Measurements from ENCODE around the gene NAT16.

NAT16 gene

DNA sequence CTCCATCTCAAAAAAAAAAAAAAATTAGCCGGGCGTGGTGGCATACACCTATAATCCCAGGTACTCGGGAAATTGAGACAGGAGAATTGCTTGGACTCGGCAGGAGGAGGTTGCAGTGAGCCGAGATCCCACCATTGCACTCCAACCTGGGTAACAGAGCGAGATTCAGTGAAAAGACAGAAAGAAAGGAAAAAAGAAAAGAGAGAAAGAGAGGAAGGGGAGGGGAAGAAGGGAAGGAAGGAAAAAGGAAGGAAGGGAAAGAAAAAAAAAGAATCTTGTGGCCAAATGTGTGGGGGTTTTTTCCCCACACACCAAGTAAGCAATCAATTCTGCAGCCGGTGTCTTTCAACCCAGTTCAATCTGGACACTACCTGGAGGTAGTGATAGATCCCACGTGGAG lies 9.0 kb upstream of the NAT16 start:
- no peak for FAIRE-seq
- no peak for DNase-seq (ENCODE audit: insufficient read length, low spot score)
- TF ChIP-seq, protein P1, sequence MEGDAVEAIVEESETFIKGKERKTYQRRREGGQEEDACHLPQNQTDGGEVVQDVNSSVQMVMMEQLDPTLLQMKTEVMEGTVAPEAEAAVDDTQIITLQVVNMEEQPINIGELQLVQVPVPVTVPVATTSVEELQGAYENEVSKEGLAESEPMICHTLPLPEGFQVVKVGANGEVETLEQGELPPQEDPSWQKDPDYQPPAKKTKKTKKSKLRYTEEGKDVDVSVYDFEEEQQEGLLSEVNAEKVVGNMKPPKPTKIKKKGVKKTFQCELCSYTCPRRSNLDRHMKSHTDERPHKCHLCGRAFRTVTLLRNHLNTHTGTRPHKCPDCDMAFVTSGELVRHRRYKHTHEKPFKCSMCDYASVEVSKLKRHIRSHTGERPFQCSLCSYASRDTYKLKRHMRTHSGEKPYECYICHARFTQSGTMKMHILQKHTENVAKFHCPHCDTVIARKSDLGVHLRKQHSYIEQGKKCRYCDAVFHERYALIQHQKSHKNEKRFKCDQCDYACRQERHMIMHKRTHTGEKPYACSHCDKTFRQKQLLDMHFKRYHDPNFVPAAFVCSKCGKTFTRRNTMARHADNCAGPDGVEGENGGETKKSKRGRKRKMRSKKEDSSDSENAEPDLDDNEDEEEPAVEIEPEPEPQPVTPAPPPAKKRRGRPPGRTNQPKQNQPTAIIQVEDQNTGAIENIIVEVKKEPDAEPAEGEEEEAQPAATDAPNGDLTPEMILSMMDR (IDR thresholded peaks at IDR 0.05; ENCODE audit: insufficient read depth, missing control alignments) = no peak

DNA sequence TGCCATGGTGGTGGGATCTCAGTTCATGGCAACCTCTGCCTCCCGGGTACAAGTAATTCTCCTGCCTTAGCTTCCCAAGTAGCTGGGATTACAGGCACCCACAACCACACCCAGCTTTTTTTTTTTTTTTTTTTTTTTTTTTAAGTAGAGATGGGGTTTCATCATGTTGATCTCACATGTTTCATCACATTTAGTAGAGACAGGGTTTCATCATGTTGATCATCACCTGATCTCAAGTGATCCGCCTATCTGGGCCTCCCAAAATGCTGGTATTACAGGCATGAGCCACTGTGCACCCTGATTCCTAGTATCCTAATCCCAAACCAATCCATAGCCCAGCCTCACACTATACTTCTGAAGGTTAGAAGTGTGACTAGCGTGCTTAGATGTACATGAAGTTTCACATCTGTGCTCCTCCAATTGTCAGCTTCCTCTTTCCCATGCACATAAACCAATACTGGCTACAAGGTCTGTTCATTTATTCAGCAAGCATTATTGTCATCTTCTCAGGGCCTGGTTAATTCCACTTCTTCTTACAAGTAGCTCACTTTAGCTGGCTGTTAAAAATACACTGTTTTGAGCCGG lies 6.8 kb upstream of the NAT16 start:
- no peak for DNase-seq (ENCODE audit: insufficient read length, low spot score)
- TF ChIP-seq, protein P1 (IDR thresholded peaks at IDR 0.05; ENCODE audit: insufficient read depth, missing control alignments) = no peak
- no peak for FAIRE-seq

DNA sequence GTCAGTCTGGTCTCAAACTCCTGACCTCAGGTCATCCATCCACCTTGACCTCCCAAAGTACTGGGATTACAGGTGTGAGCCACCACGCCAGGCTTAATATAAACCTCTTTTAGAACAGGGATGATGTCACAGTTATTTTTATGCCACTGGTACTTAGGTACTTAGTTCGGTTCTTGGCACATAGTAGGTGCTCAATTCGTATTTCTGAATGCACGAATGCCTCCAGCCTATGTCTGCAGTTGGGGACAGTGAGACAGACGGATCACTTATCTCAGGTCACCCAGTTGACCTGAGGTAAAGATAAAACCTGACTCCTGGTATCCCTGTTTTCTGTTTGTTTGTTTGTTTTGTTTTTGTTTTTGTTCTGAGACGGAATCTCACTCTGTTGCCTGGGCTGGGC lies 6.1 kb upstream of the NAT16 start:
- no peak for FAIRE-seq
- TF ChIP-seq, protein P1 (IDR thresholded peaks at IDR 0.05; ENCODE audit: insufficient read depth, missing control alignments) = no peak

DNA sequence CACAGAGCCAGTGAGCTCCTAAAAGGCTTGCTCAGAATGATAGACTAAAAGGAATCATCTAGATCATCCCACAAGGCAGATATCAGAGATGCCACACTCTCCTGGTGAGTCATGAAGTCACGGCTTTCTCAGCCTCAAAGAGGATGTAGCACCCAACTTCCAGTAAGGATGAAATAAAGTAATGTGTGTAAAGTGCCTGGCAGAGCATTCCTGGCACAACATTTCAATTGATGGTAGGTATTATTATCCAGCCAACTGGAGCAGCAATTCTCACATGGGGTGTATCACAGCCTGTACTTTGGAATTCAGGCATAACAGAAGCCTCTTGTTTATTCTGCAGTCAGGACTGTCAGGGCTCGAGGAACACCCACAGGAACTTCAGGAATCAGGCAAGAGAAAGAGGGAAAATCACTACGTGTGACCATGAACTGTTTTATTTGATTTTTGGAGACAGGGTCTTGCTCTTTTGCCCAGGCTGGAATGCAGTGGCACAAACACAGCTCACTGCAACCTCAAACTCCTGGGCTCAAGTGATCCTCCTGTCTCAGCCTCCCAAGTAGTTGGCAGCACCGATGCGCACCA lies 5.3 kb upstream of the NAT16 start:
- DNase-seq (ENCODE audit: insufficient read length, low spot score) = no peak
- TF ChIP-seq, protein P1 (IDR thresholded peaks at IDR 0.05; ENCODE audit: insufficient read depth, missing control alignments) = no peak
- no peak for FAIRE-seq

More for the DNA sequence above, 6.1 kb upstream of the NAT16 start:
- DNase-seq (ENCODE audit: insufficient read length, low spot score) = no peak

DNA sequence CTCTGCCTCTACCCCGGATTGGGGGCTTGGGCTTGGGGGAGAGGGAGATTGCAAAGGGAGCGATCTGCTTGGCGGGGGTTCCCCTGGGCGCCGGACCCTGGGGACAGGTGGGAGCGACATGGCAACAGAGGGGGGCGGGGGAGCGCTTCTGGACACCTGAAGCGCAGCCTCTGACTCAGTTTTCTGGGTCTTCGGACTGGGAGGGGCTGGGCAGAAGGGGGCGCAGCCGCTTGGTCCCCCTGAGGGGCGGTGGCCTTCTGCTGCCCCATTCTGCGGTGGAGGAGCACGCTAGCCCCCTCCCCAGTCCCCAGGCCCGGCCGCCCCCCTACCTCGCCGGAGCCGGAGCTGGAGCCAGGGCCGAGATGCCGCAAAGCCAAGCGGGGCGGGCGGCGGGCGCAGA lies 380 bp downstream of the NAT16 start:
- DNase-seq (ENCODE audit: insufficient read length, low spot score) = no peak
- TF ChIP-seq, protein P1 (IDR thresholded peaks at IDR 0.05; ENCODE audit: insufficient read depth, missing control alignments) = no peak

DNA sequence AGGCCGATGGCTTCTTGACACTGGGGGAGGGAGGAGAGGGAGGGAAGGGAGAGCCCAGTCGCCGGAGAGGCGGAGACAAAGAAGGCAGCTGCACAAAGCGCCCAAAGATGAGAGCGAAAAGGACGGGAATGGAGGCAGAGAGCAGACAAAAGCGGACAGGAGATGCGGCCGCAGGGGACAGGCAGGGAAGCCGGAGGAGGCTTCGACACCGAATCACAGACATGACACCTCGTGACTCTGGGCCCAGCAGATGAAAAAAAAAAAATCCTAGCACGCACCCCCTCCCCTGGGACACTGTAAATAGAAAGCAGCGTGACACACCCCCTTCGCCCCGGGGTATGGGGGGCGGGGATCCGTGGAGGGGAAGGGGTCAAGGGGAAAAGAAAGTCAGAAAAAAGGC lies 976 bp downstream of the NAT16 start:
- TF ChIP-seq, protein P1 (IDR thresholded peaks at IDR 0.05; ENCODE audit: insufficient read depth, missing control alignments) = no peak
- FAIRE-seq (no peak), DNase-seq (ENCODE audit: insufficient read length, low spot score) (no peak)

More for the DNA sequence above, 380 bp downstream of the NAT16 start:
- no peak for FAIRE-seq

DNA sequence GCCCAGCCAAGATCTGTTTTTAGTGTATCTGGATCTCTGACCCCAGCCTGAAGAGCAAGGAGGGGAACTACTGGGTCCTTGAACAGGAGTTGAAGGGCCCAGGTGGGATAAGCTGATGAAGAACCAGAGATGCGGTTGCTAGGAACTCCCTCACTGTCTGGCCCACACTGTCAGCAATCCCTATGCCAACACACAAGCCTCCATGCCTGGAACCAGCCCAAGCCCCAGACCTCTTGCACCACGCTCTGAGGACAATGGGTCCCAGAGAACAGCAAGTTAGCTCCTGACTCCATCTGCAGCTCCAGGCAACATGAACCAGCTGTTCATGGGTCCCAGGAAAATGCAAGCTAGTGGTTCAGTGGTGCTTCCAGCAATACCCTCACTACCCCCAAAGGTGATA lies 2.4 kb downstream of the NAT16 start:
- FAIRE-seq (no peak), DNase-seq (ENCODE audit: insufficient read length, low spot score) (no peak)
- TF ChIP-seq, protein P1 (IDR thresholded peaks at IDR 0.05; ENCODE audit: insufficient read depth, missing control alignments) = no peak
